ENCODE data around the gene CCDC85C.

The CCDC85C gene

DNA sequence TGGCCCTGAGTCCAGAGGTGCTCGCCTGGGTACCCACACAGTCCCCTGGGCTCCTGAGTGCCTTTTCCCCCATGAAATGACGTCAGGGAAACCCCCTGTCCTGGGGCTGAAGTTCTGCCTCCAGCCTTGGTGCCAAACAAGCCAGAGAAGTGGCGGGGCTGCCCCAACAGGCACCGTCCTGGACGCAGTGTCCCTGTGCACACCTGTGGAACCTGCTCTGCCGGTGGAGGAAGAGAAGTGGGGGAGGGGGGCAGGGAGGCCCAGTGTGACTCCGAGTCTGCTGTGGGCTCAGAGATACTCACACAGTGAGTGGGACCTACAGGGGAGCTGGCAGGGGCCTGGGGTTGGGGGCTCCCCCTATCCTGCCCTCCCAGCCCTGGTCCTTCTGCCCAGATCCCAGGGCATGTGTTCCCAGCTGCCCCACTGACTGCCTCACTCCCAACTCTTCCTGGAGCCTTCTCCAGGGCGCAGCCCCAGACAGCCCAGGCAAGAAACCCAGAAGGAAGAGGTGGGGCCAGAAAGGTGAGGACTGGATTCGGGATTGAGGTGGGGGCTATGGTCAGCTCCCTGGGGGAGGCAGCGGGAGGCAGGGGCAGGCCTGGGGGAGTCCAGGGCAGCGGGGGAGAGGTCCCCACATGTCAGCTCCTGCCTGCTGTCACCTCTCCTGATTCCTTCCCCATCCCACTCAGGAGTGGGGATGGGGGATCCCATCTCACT, 24.7 kb downstream of the CCDC85C start:
- in situ Hi-C loops (cut with MboI; ENCODE audit: low pct_unique_long_range_greater_than_20kb, low sequenced_read_pairs) = no loop called here
- no peak for DNase-seq

DNA sequence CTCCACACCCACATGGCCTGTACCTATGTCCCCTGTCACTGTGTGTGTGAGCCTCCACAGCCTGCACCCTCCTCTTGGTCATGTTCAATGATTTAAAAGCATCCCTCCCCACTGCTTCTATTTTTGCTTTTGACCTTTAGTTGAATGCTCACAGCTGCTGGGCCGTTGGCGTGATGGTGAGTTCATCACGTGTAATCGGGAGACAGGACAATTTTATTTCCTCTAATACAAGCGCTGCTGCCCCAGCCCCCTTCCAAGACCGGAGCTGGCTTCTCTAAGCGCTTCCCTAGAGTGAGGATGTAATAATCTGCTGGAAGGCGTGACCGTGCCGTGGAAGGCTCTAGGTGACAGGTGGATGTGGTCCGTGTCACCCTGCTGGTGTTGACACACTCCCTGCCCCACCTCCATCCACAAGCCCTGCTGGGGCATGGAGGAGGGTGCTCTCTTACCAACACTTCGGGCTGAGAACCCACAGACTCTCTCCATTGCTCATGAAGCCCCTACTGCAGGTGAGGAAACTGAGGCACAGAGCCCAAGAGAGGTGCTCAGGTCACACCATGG, 25.4 kb downstream of the CCDC85C start:
- in situ Hi-C loops (cut with MboI; ENCODE audit: low pct_unique_long_range_greater_than_20kb, low sequenced_read_pairs) = no loop called here
- no peak for DNase-seq

DNA sequence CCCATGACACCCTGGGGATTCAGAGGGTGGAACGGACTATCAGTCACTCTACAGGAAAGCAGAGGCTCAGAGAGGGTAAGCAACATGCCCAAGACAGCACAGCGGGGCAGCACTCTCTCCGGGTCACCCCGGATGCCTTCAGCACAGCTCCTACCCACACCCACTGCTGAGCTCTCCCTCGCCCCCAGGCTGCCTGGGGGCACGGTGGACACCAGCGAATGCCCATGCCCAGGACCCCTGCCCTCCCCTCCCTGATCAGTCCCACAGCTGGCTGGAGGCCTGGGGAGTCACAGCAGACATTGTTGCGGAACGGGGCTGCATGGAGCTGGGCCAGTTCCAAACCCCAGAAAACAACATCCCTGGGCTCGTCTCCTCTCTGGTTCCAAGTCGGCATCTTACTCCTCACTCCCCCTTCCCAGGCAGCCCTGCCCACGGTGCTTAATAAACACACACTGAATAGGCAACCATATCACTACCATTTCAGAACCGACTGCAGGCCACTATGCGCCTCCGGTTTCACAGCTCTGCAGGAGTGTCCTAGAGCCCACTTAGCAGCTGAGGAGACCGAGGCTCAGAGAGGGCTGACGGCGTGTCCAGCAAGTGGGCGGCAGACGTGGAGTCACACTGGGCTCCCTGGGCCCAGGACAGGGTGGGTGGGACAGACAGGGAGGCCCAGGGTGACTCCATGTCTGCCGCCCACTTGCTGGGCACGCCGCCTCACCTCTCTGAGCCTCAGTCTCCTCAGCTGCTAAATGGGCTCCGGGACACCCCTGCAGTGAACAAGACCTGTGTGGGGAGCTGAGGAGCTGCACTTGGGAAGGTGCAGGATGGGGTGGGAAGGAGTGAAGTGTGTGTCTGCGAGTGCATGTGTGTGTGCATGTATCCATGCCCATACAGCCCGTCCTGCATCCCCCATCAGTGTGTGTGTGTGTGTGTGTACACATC, 27.0 kb downstream of the CCDC85C start:
- in situ Hi-C loops (cut with MboI; ENCODE audit: low pct_unique_long_range_greater_than_20kb, low sequenced_read_pairs) = no loop called here
- DNase-seq = no peak

DNA sequence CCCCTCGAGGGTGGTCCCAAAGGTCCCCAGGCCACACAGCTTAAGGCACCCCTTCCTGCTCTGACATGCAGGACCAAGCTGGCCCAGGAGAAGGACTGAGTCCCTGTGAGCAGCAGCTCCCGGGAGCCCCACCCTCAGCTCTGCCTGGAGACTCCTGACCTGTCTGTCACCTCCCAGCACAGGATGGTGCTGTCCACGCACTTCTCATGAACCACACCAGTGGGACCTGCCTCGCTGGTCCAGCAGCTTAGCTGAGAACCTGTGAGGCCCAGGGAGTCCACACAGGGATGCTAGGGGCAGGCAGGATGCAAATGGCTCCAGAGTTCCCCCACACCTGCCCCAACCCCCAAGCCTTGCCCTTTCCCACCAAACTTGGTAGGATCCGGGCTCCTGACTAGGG, 27.7 kb downstream of the CCDC85C start:
- no peak for DNase-seq
- in situ Hi-C loops (cut with MboI; ENCODE audit: low pct_unique_long_range_greater_than_20kb, low sequenced_read_pairs) = no loop called here

DNA sequence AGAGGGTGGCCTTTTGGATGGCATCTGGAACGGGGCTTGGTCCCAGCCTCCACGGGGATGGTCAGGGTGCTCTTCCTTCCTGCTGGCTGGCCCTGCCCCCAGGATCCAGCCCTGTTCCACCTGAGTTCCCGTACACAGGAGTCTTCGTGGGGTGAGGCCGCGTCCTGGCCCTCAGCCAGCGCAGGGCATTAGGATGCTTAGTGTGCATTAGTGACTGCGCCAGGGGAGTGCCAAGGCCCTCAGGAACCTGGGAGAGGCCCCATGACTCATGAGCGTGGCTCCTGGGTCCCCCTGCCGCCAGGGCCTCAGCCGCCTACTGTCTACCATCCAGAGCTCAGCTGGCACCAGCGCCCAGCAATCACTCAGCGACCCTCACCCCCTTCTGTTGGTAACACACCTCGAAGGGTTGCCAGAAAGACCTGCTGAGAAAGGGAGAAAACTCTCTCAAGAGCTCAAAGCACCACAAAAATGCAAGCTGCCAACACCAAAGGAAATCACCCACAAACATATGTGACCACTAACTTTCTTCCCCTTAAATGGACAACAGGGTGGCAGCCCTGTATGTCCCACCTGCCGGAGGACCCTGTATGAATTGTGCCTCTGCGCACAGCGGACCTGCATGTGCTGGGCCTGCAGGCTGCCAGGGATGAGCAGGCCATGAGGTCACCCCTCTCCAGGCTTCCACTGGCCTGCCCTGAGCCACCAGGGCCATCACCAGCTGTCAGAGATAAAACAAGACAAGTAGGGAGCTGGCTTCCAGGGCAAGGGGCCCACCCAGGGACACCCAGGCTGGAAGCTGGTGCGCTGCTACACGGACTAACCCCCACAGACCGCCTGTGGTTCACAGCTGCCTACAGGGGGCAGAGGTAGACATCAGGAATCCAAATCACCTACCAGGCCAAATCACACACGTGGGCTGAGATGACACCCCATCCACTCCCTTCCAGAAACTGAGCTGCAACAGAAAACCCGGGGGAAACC, 28.7 kb downstream of the CCDC85C start:
- peak; percentile 24 for DNase-seq

DNA sequence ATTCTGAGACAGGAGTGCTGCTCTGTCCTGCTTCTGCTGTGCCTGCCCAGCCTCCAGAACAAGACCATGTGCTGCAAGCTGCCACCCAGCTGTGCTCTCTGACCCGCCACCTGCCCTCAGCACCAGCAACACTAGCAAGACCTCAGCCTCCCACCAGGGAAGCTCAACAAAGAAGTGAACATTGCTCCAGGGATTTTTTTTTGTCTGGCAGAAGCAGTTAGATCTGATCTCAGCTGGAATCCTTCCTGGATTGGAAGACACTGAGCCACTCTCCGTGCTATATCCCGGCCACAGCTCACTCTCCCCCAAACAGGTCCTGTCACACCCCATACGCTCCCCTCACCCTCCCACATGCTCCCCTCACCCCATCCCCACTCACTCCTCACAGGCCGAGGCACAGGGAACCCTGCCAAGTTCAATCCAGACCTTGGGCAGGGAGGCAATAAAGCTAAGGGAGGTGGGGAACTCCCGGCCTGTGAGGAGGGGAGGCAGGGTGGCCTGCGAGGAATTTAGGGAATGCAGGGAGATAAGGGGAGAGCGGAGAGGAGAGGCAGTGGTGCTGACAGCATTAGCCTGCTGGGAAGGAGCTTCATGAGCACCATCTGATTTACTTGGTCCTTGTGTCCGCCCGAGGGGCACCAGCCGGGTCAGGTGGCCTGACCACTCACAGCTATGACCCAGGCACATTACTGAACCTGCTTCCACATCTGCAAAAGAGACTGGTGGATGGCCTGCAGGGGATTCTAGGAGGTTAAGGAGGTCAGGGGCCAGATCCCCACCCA, 29.7 kb downstream of the CCDC85C start:
- in situ Hi-C loops (cut with MboI; ENCODE audit: low pct_unique_long_range_greater_than_20kb, low sequenced_read_pairs) = no loop called here
- DNase-seq = no peak

More for the DNA sequence above, 28.7 kb downstream of the CCDC85C start:
- in situ Hi-C loops (cut with MboI; ENCODE audit: low pct_unique_long_range_greater_than_20kb, low sequenced_read_pairs) = no loop called here

DNA sequence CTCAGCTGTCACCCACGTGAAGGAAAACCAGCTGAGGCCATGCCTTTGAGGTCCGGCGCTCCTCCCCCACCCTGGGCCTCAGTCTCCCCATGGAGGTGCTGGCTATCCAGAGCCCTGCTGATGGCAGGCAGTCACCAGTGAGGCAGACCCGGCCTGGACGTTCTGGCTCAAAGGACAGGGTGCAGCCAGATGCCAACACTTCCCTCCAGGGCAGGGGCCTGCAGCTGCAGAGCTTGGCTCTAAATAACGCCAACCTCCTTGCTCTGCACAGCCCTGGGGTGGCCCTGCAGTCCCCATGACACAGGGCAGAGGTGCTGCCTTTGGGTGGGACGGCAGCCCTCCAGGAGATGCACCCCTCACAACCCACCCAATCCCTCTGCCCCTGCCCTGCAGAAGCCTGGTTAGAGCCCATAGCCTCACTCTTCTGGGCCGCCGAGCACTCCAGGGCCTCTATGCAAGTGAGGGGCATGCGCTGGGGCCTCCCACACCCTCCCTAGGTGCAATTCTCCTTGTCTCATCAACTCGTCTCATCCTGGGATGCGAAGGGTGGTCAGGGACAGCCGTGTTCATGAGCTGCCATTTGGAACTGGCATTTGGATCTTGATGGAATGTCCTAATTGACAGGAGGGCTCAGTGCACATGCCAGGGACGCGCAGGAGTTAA, 30.4 kb downstream of the CCDC85C start:
- DNase-seq = no peak
- in situ Hi-C loops (cut with MboI; ENCODE audit: low pct_unique_long_range_greater_than_20kb, low sequenced_read_pairs) = no loop called here

DNA sequence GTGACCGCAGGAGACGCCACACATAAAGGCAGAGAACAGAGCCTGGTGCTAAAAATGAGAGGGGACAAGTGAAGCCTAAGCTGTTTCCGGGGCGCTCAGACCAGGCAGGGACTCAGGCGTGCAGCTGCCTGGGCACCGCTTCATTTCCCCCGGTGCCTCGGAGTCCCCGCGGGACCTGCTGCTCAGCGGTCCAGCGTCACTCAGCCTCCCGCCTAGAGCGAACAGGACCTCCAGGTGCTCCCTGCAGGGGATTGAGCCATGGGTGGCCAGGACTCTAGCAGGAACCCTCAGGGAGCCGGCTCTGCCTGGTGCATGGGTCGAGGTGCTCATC, 31.0 kb downstream of the CCDC85C start:
- no peak for DNase-seq
- in situ Hi-C loops (cut with MboI; ENCODE audit: low pct_unique_long_range_greater_than_20kb, low sequenced_read_pairs) = no loop called here

DNA sequence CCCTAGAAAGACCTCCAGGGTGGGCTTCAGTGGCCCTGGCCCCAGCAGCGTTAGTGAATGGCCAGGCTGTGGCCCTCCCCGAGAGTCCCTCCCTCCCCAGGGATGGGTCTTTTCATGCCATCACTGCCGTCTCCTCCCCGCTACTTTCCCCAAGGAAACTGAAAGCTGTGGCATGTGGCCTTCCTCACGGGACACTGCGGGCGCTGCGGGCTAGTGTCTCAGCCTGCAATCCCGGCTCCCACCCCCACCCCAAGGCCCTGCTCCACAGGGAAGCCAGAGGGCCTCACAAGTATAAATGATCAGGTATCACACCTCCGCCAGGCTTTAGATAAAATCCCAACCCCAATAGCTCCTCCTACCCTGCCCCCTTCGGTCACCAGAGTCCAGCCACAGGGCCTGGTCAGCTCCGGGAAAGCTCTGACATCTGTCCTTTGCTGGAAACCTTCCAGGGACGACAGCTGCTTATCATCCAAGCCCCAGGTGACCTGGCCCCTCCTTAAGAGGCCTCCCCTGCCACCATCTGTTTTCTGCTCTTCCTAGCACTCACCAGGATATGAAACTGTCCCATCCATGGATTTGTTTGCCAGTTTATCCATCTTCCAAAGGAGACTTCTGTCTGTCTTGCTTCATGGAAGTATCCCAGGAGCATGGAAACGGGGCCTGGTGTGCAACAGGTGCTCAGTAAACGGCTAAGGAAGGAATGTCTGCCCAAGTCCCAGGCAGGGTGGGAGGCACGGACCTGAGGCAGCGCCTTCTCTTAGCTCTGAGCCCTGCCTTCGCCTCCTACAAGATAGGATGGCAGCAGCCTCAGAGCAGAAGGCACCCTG, 31.6 kb downstream of the CCDC85C start:
- in situ Hi-C loops (cut with MboI; ENCODE audit: low pct_unique_long_range_greater_than_20kb, low sequenced_read_pairs) = no loop called here
- no peak for DNase-seq

DNA sequence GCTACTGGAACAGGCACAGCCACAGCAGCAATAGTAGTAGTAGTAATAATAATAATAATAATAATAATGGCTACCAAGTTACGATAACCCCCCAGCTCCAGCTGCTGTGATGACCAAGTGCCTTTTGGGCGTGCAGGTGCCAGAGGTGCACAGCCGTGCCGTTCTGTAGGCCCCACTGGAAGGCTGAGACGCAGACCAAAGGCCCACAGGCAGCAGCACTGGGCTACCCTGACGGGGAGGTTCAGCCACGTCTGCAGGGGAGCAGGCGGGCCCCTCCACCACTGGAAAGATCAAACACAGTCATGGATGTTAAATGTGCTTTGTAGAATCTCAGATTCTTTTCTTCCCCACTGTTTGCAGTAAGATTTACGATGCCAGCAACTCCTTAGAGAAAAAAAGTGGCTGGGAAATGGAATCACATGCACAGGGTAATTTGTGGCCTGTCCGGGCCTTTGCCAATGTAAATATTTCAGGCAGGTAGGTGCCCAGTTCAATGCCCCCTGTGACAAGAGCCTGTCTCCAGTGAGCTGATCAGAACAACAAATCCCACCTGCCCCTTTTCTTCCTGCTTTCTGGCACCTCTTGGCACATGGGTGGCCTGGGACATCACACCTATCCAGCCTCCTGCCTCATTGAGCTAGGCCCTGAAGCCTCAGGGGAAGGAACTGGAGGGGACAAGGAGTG, 32.6 kb downstream of the CCDC85C start:
- in situ Hi-C loops (cut with MboI; ENCODE audit: low pct_unique_long_range_greater_than_20kb, low sequenced_read_pairs) = no loop called here
- DNase-seq = no peak

DNA sequence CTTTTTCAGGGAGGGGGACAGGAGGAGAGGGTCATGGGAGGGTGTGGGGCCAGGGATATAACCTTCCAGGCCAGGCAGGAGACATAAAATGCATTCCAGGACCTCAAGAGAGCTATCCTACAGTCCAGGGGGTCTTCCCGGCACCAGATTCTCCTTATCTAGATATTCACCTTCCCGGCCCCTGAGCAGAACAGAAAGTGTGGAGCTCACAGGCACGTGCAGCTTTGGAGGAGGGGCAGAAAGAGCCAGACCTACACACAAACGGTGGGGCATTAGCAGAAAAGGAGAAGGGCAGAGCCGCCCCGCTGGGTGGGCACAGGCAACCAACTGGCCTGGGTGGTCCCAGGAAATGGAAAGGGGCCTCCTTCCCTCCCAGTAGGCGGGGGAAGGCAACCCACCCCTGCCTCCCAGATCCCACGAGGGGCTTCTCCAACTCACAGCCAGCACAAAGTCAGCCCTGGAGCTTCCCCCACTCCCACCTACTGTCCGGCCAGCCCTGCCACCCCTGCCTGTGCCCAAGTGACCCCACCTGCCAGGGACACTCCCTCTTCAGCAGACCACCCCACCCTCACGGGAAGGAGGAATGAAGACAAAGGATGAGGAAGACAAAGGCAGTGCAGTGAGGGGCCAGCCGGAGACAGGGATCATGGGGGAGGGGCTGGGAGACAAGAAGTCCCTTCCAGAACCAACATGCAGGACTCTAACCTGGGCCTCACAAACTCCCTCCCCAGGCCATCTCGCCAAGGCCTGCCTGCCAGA, 33.3 kb downstream of the CCDC85C start:
- no peak for DNase-seq
- in situ Hi-C loops (cut with MboI; ENCODE audit: low pct_unique_long_range_greater_than_20kb, low sequenced_read_pairs) = no loop called here

DNA sequence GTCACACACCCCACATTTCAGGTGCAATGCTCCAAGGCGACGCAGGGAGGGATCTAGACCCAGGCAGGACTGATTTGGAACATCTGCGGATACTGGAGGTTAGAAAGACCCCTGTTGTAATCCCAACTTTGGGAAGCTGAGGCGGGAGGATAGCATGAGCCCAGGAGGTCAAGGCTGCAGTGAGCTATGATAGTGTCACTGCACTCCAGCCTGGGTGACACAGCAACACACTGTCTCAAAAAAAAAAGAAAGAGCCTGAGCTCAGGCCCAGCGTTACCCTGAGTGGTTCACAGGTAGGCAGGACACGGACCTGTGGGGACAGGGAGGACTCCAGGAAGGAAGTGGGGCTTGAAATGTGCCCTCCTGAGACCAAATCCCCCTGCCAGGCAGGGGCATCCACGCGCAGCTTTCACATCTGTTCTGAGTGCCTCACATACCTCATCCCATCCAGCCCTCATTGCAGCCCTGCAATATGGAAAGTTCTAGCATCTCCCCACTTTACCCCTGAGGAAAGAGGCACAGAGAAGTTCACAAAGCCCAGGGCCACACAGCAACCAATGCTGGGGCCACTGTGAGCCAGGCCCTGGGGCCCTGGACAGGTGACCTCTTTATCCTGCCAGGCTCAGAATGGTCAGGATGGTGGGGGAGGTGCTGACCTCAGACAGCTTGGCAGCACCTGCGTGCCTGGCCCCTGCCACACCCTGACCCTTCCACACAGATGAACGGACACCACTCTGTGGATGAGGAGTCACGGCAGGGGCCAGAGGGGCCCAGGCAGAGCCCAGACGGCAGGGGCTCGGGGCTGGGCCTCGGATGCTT, 34.1 kb downstream of the CCDC85C start:
- no peak for DNase-seq
- in situ Hi-C loops (cut with MboI; ENCODE audit: low pct_unique_long_range_greater_than_20kb, low sequenced_read_pairs) = no loop called here

DNA sequence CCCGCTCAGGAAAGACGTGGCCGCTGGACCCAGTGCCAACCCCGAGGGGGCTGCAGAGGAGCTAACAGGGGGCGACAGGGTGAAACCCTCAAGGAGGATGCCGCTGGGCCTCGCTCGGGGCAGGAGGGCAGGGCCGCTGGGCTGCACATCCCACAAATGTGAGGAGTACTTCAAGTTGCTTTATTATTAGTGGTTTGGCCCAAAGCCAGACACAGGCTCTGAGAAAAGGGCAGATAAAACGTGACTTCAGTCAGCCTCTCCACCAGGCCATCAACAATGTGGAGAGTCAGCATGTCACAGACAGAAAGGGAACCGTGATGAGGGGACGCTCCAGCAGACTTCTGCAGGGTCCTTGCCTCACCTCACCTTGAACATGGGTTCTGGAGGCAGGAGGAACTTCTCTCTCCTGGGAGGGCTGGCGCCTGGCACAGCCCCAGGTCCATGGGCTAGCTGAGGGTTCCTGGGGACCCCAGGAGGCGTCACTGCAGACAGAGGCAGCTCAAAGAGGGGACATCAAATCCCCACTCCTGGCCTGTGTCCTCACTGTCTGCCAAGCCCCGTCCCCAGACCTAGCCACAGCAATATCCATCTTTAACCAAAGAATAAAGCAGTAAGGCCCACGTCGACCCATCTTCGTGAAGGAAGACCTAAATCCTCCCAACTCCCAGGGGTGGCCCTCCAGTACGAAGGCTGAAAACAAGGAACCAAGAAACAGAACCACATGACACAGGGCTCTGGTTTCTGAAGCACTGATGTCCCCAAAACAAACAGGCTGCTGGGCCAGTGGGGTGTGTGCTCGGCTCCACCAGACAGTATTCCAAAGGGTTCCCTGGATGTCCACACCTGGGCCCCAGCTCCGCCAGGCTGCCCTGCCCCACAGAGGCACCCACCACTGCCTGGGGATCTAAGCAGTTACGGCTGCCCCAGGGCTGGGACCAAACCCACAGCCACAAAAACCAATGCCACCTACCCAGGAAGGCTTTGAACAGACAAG, 35.1 kb downstream of the CCDC85C start:
- peak; percentile 37 for DNase-seq
- in situ Hi-C loops (cut with MboI; ENCODE audit: low pct_unique_long_range_greater_than_20kb, low sequenced_read_pairs) = no loop called here
